CMK (cell line): Measurements from ENCODE around the gene SPG11.
"Not testable (repeated sequence)": the region's sequence is repeated elsewhere in the genome, so short reads cannot be mapped to it uniquely, and the experiment has no call there.

Experiments used
- DNase-seq: peaks from one replicate; pipeline ENCODE4 v3.0.0-alpha.2; 2010; ENCODE audit warnings: low read depth

Gene SPG11

GRCh38 chr15:44606740-44607139 is 56.7 kb downstream of the SPG11 start:
- DNase-seq = no peak

- DNase-seq = no peak
These were observed 60.3 kb downstream of the SPG11 start for GRCh38 chr15:44603126-44603525.

GRCh38 chr15:44598892-44599291 is 64.6 kb downstream of the SPG11 start:
- no peak for DNase-seq

- DNase-seq = no peak
These were observed 65.4 kb downstream of the SPG11 start for GRCh38 chr15:44598066-44598465.

- no peak for DNase-seq
These were observed 66.9 kb downstream of the SPG11 start for GRCh38 chr15:44596511-44597010.

GRCh38 chr15:44595656-44596510 is 67.6 kb downstream of the SPG11 start:
- DNase-seq = no peak

GRCh38 chr15:44595246-44595645 is 68.2 kb downstream of the SPG11 start:
- no peak for DNase-seq

- DNase-seq = no peak
These were observed 70.3 kb downstream of the SPG11 start for GRCh38 chr15:44593042-44593736.

GRCh38 chr15:44591326-44591725 is 72.1 kb downstream of the SPG11 start:
- no peak for DNase-seq

GRCh38 chr15:44588541-44588940 is 74.9 kb downstream of the SPG11 start:
- DNase-seq = no peak

GRCh38 chr15:44585633-44586032 is 77.8 kb downstream of the SPG11 start:
- DNase-seq = no peak

GRCh38 chr15:44584162-44584749 is 79.2 kb downstream of the SPG11 start:
- DNase-seq = no peak

GRCh38 chr15:44580105-44580504 is 83.4 kb downstream of the SPG11 start:
- DNase-seq = no peak

- DNase-seq = no peak
These were observed 88.7 kb downstream of the SPG11 start for GRCh38 chr15:44574734-44575133.

- DNase-seq = no peak
These were observed 90.1 kb downstream of the SPG11 start for GRCh38 chr15:44573386-44573785.

GRCh38 chr15:44570361-44570760 is 93.1 kb downstream of the SPG11 start:
- no peak for DNase-seq

- DNase-seq = no peak
These were observed 94.1 kb downstream of the SPG11 start for GRCh38 chr15:44569316-44569715.

GRCh38 chr15:44568338-44568737 is 95.1 kb downstream of the SPG11 start:
- DNase-seq = no peak

GRCh38 chr15:44566155-44566540 is 97.3 kb downstream of the SPG11 start:
- no peak for DNase-seq

- DNase-seq = no peak
These were observed 97.9 kb downstream of the SPG11 start for GRCh38 chr15:44565387-44566154.

GRCh38 chr15:44560926-44561325 is 102.5 kb downstream of the SPG11 start:
- DNase-seq = not testable (repeated sequence)
